HG03521 (cell line): ENCODE results near the gene MYL3.

Experiments used
- ATAC-seq: cut with Tn5 transposase; IDR thresholded peaks from one replicate; pipeline ENCODE4 v1.9.1; 2021; ENCODE audit warnings: mild to moderate bottlenecking, moderate library complexity; ENCODE audit not compliant: unreplicated experiment

Gene MYL3

DNA sequence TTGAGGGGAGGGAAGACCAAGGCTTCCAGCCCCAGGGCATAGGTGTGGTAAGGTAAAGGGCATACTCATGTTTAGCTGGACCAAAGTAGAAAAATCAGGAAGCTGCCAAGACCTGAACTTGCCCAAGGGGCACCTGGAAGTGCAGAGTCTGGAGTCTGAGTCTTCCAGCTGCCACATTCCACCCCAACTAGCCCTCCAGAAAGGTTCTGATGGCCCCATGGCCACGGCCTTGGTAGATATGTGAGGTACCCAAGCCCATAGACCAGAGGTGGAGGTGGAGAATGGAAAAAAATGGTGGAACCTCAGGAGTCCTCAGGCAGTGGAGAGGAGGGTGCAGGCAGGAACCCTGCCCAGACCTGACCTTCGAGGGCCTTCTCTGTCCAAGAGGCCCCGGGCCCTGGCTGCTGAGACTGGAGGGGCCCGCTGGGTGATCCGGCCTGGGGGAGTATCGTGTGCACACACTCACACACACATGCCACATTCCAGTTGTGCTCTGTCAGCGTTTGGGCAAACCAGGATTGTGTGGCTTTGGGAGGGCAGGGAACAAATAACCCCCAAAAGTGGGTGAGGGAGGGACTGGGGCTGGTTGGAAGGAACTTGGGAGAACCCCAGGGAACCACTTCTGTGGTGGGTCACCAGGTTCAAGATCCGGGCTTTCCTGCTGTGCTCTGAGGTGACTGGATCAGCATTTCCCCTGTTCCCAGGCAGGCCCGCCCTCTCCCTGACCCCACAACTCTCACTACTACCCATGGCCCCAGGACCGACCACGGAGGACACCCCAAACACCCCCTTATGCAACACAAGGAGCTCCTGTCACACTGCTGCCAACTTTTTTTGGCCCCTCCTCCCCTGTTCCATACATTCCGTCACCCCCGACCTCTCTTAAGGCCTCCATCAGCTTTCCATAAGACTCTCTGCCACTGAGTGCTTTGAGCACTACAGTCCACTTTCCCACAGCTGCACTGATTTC is 11.6 kb downstream of the MYL3 start:
- no peak for ATAC-seq

DNA sequence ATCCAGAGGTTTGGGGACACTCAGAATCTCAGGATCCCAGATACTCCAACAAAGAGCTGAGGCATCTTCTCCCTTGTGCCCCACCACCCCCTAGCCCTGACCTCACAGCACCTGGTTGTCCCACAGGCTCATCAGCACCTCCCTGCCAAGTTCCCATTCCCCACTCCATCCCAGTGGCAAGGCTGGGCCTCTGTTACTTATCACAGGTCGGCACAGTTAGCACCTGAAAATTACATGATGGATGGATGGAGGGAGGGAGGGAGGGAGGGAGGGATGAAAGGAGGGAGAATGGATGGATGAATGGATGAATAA is 12.8 kb downstream of the MYL3 start:
- no peak for ATAC-seq

- ATAC-seq: no peak
These were observed 13.4 kb downstream of the MYL3 start for GRCh38 chr3:46849686-46850467.

- ATAC-seq: no peak
These were observed 14.1 kb downstream of the MYL3 start for GRCh38 chr3:46849045-46849631.

DNA sequence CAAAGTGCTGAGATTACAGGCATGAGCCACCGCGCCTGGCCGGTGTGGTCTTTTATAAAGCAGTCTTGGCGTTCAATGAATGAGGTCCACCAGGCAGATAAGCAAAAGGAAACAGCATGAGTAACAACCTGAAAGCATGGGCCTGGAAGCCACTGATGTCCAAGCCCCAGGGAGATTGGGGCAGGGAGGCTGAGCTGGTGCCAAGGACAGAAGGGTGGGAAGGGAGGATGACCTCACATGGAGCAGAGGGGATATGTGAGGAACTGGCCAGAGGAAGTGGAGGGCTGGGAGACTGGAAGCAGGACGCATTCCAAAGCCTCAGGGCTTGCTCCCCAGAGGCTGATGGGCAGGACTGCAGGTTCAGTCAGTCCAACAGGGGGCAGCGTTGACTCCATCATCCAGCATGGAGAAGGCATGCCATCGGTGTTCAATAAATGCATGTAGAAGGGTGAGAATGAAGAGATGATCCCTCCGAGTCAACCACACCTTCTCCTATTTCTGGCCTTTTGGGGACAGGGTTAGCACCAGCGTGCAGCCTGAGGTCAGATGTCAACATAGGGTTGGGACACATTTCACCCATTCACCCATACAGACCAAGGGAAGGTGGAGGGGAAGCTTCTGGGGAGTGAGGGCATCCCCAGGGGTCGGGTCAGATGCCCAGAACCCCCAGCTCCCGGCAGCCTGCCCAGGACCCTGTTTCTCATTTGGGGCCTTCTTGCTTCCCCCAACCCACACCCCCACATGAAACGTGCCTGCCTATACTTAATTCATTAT is 14.8 kb downstream of the MYL3 start:
- ATAC-seq: no peak

DNA sequence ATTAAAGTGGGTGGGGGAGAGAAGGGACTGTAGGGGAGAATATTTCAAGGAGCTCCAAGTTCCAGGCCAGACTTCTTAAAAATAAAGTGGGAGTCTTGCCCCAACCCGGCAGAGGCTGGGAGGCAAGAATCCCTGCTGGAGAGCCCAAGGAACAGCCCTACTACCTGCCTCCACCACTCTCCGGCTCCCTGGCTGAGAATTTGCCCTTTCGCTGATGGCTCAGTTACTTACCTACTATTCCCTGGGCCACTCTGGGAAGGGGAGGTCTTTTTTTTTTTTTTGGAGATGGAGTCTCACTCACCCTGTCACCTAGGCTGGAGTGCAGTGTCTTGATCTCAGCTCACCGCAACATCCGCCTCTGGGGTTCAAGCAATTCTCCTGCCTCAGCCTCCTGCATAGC is 15.5 kb downstream of the MYL3 start:
- ATAC-seq: no peak

DNA sequence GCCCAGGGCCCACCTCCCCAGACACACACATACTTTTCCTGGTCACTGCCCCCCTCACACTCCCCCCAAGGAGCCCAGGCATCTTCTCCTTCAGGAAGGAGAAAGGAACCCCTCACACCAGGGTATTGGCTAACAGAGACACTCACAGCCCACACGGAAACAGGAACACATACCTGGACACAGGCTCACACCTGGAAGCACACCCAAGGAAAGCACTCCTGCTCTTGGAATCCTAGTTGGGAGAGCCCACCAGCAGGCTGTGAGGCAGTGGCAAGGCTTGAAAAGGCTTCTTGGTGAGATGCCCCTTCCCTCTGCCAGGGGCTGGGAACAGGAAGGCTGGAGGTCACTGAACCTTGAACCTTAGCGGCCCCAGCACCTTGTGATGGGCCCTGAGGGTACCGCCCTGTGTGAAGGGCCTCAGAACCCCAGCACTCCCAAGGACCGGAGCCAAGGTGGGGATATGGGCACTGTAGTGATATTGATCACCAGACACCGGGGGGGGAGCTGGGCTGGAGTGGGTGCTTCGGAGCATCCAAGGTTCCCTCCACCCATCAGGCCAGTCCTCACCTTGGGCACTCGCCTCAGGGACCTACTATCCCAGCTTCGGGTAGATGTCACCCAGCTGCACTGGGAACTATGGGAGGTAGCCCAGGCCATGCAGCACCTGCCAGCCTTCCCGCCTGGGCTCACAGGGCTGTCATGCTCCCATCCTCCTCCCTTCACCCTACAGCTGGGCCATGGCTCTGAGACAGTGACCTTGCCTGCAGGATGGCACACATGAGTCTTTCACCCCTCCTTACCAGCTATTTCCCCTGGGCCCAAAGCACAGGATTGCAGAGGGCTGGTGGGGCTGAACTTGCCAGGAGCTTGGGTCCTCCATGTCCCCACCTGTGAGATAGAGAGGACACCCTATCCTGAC is 16.4 kb downstream of the MYL3 start:
- no peak for ATAC-seq

DNA sequence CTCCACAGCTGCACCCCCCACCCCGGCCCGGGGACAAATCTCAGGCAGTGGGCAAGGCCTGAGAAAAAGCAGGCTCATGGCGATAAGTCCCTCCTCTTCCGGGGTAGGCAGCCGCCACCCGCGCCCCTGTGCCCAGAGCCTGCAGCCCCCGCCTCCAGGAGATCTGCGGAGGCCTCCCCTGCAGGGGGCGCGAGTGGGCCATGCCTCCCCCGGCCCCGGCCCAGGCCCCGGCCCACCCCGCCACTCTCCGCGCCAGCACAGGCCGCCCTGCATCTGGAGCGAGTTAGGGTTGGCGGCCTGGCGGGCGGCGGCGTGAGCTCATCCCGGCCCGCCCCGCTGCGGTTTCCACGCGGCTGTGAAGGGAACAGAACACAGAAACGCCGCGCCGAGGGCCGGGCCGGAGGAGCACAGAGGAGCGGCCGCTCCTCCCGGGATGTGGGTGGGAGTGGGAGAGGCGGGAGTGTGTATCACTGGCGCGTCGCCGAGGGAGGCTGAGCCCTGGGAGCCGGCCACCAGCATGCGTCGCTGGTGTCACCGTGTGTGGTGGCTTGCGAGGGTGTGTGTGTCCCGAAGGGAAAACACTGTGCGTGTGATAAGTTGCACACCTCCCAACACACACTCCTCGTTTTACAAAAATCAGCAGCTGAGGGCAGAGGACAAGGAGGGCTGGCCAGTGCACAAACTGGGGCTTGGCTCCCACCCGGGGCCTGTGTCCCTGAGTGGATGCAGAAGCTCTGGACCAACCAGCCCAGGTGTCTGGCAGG is 17.2 kb downstream of the MYL3 start:
- peak; percentile 67 for ATAC-seq

GRCh38 chr3:46845397-46845859 is 17.8 kb downstream of the MYL3 start:
- peak; percentile 42 for ATAC-seq

- ATAC-seq: no peak
These were observed 18.3 kb downstream of the MYL3 start for GRCh38 chr3:46844881-46845312.

DNA sequence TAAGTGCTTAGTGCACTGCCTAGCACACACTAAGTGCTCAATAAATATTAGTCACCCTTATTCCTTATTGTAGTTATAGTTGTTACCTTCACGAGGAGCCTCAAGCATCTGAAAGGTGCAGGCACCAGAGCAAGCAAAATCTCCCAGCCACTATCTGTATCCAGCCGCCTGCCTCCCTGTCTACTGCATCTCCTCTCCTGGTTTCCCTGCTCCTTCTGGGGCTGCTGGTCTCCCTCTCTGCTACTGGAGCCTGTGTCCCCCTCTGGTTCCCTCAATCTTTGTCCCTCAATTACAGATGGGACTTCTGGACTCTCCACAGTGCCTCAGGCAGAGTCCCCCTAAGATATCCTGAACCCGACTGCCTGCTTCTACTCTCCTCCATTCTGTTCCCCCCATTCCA is 18.8 kb downstream of the MYL3 start:
- no peak for ATAC-seq

- ATAC-seq: no peak
These were observed 19.7 kb downstream of the MYL3 start for GRCh38 chr3:46843508-46843907.

DNA sequence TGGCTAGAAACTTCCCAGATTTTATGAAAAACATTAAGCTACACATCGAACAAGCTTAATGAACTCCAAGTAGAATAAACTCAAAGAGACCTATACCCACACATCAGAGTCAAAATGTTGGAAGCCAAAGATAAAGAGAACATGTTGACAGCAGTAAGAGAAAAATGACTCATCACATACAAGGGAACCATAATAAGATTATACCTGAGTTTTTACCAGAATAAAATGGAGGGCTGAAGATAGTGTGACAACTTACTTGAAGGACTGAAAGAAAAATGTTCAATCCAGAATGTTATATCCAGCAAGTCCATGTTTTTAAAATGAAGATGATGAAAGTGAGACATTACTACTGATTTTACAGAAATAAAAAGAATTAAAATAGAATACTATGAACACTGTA is 22.8 kb downstream of the MYL3 start:
- ATAC-seq: no peak

DNA sequence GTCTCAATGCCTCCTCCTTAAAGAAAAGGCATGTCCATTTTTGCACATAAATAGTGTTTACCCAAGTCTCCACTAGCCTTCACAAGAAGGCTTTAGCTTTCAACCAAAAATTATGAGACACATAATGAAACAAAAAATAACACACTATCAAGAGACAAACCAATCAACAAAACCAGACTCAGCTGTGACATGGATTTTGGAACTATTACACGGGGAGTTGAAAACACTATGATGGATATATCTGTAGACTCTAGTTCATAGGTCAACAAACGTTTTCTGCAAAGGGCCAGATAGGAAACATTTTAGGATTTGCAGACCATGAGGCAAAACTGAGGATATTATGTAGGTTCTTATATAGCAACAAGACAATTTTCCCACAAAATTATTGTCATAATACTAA is 24.9 kb downstream of the MYL3 start:
- no peak for ATAC-seq

GRCh38 chr3:46835491-46835890 is 27.8 kb downstream of the MYL3 start:
- no peak for ATAC-seq

GRCh38 chr3:46835054-46835453 is 28.2 kb downstream of the MYL3 start:
- ATAC-seq: no peak

DNA sequence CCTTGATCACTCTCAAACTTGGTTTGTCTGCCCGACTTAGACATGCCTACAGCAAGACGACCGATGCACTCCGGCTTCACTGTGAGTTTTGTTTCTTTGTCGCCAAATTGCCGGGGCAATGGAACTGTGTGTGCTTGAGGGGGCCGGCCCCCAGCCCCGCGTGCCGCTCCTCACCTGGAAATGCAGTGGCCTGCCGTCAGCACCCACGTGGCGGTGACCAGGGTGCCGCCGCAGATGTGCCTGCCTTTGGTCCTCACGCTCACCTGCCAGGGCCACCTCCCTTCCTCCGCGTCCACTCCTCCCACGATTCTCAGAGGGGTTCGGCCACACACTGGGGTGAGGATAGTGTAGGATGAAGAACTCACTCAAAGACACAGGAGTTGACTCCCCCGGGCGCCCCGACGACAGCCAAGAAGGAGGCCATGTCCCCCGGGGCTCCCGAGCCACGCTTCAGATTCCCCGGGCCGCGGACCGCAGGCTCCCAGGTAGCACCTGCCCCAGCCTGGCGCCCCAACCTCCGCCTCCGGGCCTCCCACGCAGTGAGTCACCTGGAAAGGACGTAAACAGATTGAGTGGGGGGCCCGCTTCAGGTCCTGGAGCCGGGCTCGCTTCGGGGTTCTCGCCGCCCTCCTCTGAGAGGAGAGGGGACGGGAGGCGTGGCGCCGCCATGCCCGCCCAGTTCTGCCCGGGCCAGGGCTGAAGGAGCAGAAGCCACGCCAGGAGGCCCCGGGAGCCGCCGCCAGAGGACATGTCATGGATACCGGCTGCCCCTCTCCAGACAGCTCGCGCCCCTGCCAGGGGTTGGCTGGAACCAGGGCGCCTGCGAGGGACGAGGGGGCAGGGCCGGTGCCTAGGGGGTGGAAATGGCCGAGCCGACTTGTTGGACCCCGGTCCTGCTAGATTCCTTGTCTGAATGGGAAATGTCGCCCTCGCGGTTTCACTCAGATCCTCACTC is 29.6 kb downstream of the MYL3 start:
- no peak for ATAC-seq

GRCh38 chr3:46831841-46832240 is 31.4 kb downstream of the MYL3 start:
- no peak for ATAC-seq
